H54 (cell line): Measurements from ENCODE around the gene EBF4.
"Not testable (repeated sequence)": the region's sequence is repeated elsewhere in the genome, so short reads cannot be mapped to it uniquely, and the experiment has no call there.

ENCODE experiments used
- DNase-seq: peaks from one replicate; pipeline ENCODE4 v3.0.0; 2011; ENCODE audit warnings: low spot score, mixed read lengths; ENCODE audit not compliant: insufficient read length
- FAIRE-seq: peaks from 3 replicates; lab custom pipeline; 2011; peaks lifted over from hg19 to GRCh38; lab: Jason Lieb, UNC
- POLR2A ChIP-seq: IDR thresholded peaks from 2 replicates; pipeline ENCODE4 v1.6.1; 2011; ENCODE audit warnings: low read depth, mild to moderate bottlenecking, low read length

EBF4 gene

GRCh38 chr20:2757969-2758368, 65.4 kb downstream of the EBF4 start:
- no peak for FAIRE-seq

DNA sequence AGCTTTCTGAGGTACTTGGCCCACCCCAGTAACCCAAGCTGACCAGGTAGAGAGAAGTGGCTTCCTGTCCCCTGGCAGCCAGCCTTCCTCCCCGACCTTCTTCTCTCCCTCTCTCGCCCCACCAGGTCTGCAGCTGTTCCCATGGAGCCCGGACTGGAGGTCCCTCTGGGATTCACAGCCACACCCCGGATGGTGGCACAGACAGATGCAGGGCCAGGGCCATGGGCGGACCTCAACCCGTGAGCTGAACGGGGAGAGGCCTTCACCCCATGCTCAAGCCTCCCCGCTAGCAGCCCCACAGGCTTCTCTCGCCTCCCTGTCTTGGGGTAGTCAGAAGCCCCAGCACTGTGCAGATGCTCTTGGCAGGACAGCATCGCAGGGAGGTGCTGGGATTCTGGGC, 66.6 kb downstream of the EBF4 start:
- FAIRE-seq = no peak
- TF ChIP-seq POLR2A = no peak
- no peak for DNase-seq

More at GRCh38 chr20:2757969-2758368, 65.4 kb downstream of the EBF4 start:
- no peak for TF ChIP-seq POLR2A
- no peak for DNase-seq

GRCh38 chr20:2759603-2760296, 67.2 kb downstream of the EBF4 start:
- TF ChIP-seq POLR2A = no peak
- no peak for FAIRE-seq
- no peak for DNase-seq

DNA sequence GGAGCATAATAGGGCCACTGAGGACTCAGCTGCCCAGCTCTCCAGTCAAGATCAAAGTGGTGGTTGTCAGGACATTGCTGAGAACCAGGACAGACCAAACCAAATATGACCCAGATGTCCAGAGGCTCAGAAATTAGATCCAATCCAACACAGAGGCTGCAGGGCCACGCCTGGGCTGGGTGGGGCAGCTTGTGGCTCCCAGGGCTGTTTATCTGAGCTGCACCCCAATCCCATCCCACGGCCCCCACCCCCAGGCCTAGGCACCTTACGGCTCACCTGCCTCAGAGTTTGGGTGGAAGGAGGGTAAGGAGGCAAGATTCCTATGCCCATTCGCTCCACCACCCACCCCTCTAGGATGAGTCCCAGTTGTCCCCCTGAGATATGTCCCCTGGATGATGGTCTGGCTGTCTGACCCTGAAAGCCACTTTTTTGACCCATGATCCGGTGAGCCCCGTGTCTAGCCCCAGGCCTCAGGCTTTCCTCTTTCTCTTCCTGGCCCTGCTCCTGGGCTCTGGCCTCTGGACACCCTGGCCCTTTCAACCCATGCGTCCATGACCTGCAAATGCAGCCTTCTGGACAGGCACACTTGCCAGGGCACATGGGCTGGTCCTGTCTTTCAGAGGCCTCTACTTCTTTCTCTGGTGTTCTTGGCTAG, 67.8 kb downstream of the EBF4 start:
- no peak for DNase-seq
- no peak for FAIRE-seq
- TF ChIP-seq POLR2A = no peak

DNA sequence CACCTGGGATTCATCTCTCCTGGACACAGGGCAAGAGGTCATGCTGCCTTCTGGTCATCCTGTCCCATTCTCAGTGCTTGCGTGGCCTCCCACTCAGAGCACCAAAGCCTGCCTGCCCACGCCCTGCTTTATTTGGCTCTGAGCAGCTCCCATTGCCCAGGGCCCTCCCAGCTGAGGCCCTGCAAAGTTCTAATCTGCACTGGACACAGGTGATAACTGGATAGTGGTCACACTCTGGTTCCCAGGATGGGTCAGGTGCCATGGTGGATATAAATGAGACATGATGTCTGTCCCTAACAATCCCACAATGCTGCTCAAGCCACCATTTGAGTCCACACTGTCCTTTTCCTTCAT, 68.3 kb downstream of the EBF4 start:
- no peak for DNase-seq
- FAIRE-seq = no peak
- no peak for TF ChIP-seq POLR2A

- TF ChIP-seq POLR2A = no peak
- FAIRE-seq = no peak
- DNase-seq = no peak
These were observed 69.3 kb downstream of the EBF4 start for GRCh38 chr20:2761885-2762284.

GRCh38 chr20:2762578-2763131, 70.1 kb downstream of the EBF4 start:
- DNase-seq (no peak), FAIRE-seq (no peak)

GRCh38 chr20:2763186-2763585, 70.6 kb downstream of the EBF4 start:
- no peak for TF ChIP-seq POLR2A
- FAIRE-seq = no peak
- DNase-seq = no peak

More at GRCh38 chr20:2762578-2763131, 70.1 kb downstream of the EBF4 start:
- no peak for TF ChIP-seq POLR2A

DNA sequence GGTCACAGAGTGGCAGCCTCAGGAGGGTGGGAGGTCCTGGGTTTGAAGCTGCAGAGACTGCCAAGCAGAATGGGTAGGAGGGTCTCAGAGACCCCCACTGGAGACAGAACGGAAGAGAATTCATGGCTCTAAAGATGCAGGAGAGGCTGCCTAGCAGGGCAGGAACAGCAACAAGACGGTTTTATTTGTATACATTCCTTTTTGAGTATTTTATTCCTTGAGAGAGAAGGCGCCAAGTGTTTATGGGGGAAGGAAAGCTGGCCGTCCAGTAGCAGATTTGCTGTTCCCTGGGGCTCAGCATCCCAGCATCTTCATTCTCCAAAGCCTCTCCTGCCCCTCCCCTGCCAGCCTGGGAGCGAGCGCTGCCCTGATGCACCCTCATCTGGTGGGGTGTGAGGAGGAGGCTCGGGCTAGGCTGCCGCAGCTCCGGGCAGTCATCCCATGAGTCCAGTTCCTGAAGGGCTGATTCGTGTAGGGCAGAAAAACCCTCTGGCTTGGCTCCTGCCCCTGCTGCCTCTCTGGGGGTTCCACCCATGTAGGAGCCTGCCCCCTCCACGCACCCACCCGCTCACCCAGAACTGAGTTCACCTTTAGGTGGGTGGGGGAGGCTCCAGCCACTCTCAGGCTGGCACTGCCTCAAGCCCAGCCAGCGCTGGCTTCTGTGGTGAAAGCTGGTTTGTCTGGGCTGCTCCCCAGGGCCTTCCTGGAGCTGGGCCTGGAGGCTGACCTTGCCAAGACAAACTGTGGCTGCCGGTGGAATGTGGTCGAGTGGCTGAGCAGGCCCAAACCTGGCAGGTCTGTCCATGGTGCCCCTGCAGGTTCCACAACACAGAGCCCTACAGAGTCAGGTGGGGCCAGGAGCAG, 75.4 kb downstream of the EBF4 start:
- TF ChIP-seq POLR2A = no peak
- FAIRE-seq (no peak), DNase-seq (no peak)

GRCh38 chr20:2768632-2769015, 76.0 kb downstream of the EBF4 start:
- FAIRE-seq = no peak
- TF ChIP-seq POLR2A = no peak
- DNase-seq = no peak

DNA sequence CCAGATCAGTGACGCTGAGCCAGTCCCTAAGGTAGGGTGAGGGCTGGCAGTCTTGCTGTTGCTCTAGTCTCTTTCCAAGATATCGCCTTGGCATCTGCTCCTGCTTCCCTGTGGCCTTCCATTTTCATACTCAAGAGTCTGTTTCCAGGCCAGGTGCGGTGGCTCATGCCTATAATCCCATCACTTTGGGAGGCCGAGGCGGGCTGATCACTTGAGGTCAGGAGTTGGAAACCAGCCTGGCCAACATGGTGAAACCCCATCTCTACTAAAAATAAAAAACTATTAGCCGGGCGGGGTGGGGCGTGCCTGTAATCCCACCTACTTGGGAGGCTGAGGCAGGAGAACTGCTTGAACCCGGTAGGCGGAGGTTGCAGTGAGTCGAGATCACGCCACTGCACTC, 77.5 kb downstream of the EBF4 start:
- DNase-seq, FAIRE-seq: not testable (repeated sequence)

GRCh38 chr20:2771631-2772080, 79.1 kb downstream of the EBF4 start:
- DNase-seq = no peak
- no peak for FAIRE-seq
- no peak for TF ChIP-seq POLR2A

GRCh38 chr20:2773812-2774211, 81.2 kb downstream of the EBF4 start:
- no peak for FAIRE-seq
- DNase-seq = no peak
- no peak for TF ChIP-seq POLR2A

DNA sequence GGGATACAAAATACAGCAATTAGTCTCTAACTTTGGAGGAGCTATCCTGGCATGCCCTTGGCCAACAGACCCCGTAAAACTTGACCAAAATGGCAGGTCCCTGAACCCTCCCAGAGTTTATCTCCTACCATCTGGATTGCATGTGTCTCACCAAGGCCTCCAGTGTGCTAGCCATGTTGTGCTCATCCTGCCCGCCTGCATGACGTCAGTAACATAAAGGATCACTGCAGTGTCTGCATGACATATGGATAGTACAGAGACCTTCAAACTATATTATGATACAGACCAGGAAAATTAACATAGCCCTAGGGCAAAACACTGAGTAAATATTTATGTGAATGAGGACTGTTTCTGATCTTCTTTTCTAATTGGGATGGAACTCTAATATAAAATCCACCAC, 82.6 kb downstream of the EBF4 start:
- DNase-seq = no peak
- no peak for FAIRE-seq
- no peak for TF ChIP-seq POLR2A
